ENCODE results near the gene LRRC71.

- TF ChIP-seq EZH2phosphoT487 (IDR thresholded peaks at IDR 0.05; ENCODE audit: borderline replicate concordance, low read depth) (no peak), TCF12 (IDR thresholded peaks at IDR 0.05) (no peak), CTCF (IDR thresholded peaks at IDR 0.05) (no peak), POLR2AphosphoS5 (IDR thresholded peaks at IDR 0.05; ENCODE audit: low read depth, low read length) (no peak), USF2 (IDR thresholded peaks at IDR 0.05; ENCODE audit: borderline replicate concordance, low read depth, low read length) (no peak)
Measured at GRCh38 chr1:156980551-156980950, 60.1 kb downstream of the LRRC71 start.
